WTC11 (cell line): ENCODE data around the gene NUP50. TPM values are rescaled to one million over a fixed set of nuclear protein-coding genes. Genes with fewer than 3 reads are reported as not detected.

Experiments
- ATAC-seq: fragments of 200-7000 bp; cut with Tn5 transposase; 2 replicates; pipeline ENCODE4 v1.10.0; 2021; ENCODE audit warnings: mild to moderate bottlenecking, moderate library complexity
- CTCF ChIA-PET: fragments of 300-600 bp; sonication (Branson Sonifier 250); formaldehyde crosslinking; loops from one replicate; lab custom pipeline; 2021; ENCODE audit warnings: antibody characterized with exemption; lab: Charles Lee
- POLR2A ChIA-PET: fragments of 350-600 bp; sonication (Branson Sonifier 250); formaldehyde crosslinking; loops from one replicate; lab custom pipeline; 2021; ENCODE audit warnings: antibody characterized with exemption; lab: Charles Lee
- DNase-seq: peaks from one replicate; pipeline ENCODE4 v3.0.0; 2021; ENCODE audit warnings: low spot score
- H3K27ac Mint-ChIP-seq: 2 replicates; pipeline ENCODE4 v1.8.0; 2021; ENCODE audit warnings: mixed read lengths
- H3K27me3 Mint-ChIP-seq: 2 replicates; pipeline ENCODE4 v1.8.0; 2021; ENCODE audit warnings: low read depth, mild to moderate bottlenecking, moderate library complexity, mixed read lengths
- H3K36me3 Mint-ChIP-seq: 2 replicates; pipeline ENCODE4 v1.8.0; 2021; ENCODE audit warnings: mixed read lengths
- H3K4me1 Mint-ChIP-seq: 2 replicates; pipeline ENCODE4 v1.8.0; 2022; ENCODE audit warnings: mixed read lengths
- H3K4me3 Mint-ChIP-seq: 2 replicates; pipeline ENCODE4 v1.8.0; 2021; ENCODE audit warnings: mild to moderate bottlenecking, moderate library complexity, mixed read lengths
- H3K9me3 Mint-ChIP-seq: 2 replicates; pipeline ENCODE4 v1.8.0; 2021; ENCODE audit warnings: mixed read lengths
- ATF1 ChIP-seq: sonication (generic); formaldehyde crosslinking; IDR thresholded peaks from 2 replicates; pipeline ENCODE4 v1.8.1; 2023; ENCODE audit warnings: mild to moderate bottlenecking, moderate library complexity, missing genetic modification reagents
- CREM ChIP-seq: sonication (generic); formaldehyde crosslinking; IDR thresholded peaks from 2 replicates; pipeline ENCODE4 v1.8.1; 2022; ENCODE audit warnings: mild to moderate bottlenecking, missing genetic modification reagents, moderate library complexity
- FOXJ3 ChIP-seq: sonication (generic); formaldehyde crosslinking; IDR thresholded peaks from 2 replicates; pipeline ENCODE4 v1.9.0; 2021; ENCODE audit warnings: missing genetic modification reagents, mild to moderate bottlenecking, borderline replicate concordance
- GTF2I ChIP-seq: fragments of 250-450 bp; sonication (Bioruptor Pico); conservative IDR thresholded peaks from 2 replicates; pipeline ENCODE4 v1.4.0; 2021; ENCODE audit warnings: mild to moderate bottlenecking
- NR1H2 ChIP-seq: sonication (generic); formaldehyde crosslinking; IDR thresholded peaks from 2 replicates; pipeline ENCODE4 v1.9.0; 2021; ENCODE audit warnings: mild to moderate bottlenecking, moderate library complexity, missing genetic modification reagents
- OVOL2 ChIP-seq: fragments of 250-450 bp; sonication (Bioruptor Pico); IDR thresholded peaks from 2 replicates; pipeline ENCODE4 v1.9.0; 2021; ENCODE audit warnings: mild to moderate bottlenecking, borderline replicate concordance
- PRRX2 ChIP-seq: fragments of 250-450 bp; sonication (Bioruptor Pico); IDR thresholded peaks from 2 replicates; pipeline ENCODE4 v1.8.0; 2021; ENCODE audit warnings: mild to moderate bottlenecking
- SMAD3 ChIP-seq: sonication (generic); formaldehyde crosslinking; IDR thresholded peaks from 2 replicates; pipeline ENCODE4 v1.8.0; 2022; ENCODE audit warnings: missing genetic modification reagents, mild to moderate bottlenecking, borderline replicate concordance
- SP1 ChIP-seq: sonication (generic); formaldehyde crosslinking; conservative IDR thresholded peaks from 2 replicates; pipeline ENCODE4 v1.8.1; 2022; ENCODE audit warnings: missing genetic modification reagents
- TCF7 ChIP-seq: sonication (generic); formaldehyde crosslinking; IDR thresholded peaks from 2 replicates; pipeline ENCODE4 v1.8.0; 2022; ENCODE audit warnings: mild to moderate bottlenecking, low read depth, missing genetic modification reagents, moderate library complexity
- ZNF232 ChIP-seq: sonication (generic); formaldehyde crosslinking; IDR thresholded peaks from 2 replicates; pipeline ENCODE4 v1.8.0; 2022; ENCODE audit warnings: mild to moderate bottlenecking, missing genetic modification reagents
- ZNF263 ChIP-seq: sonication (generic); formaldehyde crosslinking; IDR thresholded peaks from 2 replicates; pipeline ENCODE4 v1.8.1; 2022; ENCODE audit warnings: low read depth, mild to moderate bottlenecking, moderate library complexity, missing genetic modification reagents
- ZNF317 ChIP-seq: sonication (generic); formaldehyde crosslinking; IDR thresholded peaks from 2 replicates; pipeline ENCODE4 v1.8.1; 2023; ENCODE audit warnings: low read depth, mild to moderate bottlenecking, moderate library complexity, missing genetic modification reagents, borderline replicate concordance
- ZNF423 ChIP-seq: fragments of 250-450 bp; sonication (Bioruptor Pico); IDR thresholded peaks from 2 replicates; pipeline ENCODE4 v2.1.2; 2022; ENCODE audit warnings: mild to moderate bottlenecking, moderate library complexity
- total RNA-seq: library from RNA; stranded (reverse); gene quantifications from 3 replicates; pipeline ENCODE4 v1.2.3, GENCODE V29; 2021
- TF ChIP-seq, protein P1 (sequence below): sonication (generic); formaldehyde crosslinking; IDR thresholded peaks from 2 replicates; pipeline ENCODE4 v1.8.0; 2022; ENCODE audit warnings: mild to moderate bottlenecking, missing genetic modification reagents
- TF ChIP-seq, protein P2 (sequence below): fragments of 250-450 bp; sonication (Bioruptor Pico); IDR thresholded peaks from 2 replicates; pipeline ENCODE4 v1.8.0; 2021; ENCODE audit warnings: mild to moderate bottlenecking
- TF ChIP-seq, protein P3 (sequence below): sonication (generic); formaldehyde crosslinking; IDR thresholded peaks from 2 replicates; pipeline ENCODE4 v1.8.1; 2023; ENCODE audit warnings: mild to moderate bottlenecking, missing genetic modification reagents, moderate library complexity
- TF ChIP-seq, protein P4 (sequence below): sonication (generic); formaldehyde crosslinking; IDR thresholded peaks from 2 replicates; pipeline ENCODE4 v1.8.0; 2022; ENCODE audit warnings: mild to moderate bottlenecking, missing genetic modification reagents
- TF ChIP-seq, protein P5 (sequence below): sonication (generic); formaldehyde crosslinking; IDR thresholded peaks from 2 replicates; pipeline ENCODE4 v1.8.0; 2022; ENCODE audit warnings: missing genetic modification reagents
- TF ChIP-seq, protein P6 (sequence below): sonication (generic); formaldehyde crosslinking; IDR thresholded peaks from 2 replicates; pipeline ENCODE4 v1.8.1; 2022; ENCODE audit warnings: missing genetic modification reagents, borderline replicate concordance
- TF ChIP-seq, protein P7 (sequence below): sonication (generic); formaldehyde crosslinking; IDR thresholded peaks from 2 replicates; pipeline ENCODE4 v1.8.1; 2022; ENCODE audit warnings: low read depth, mild to moderate bottlenecking, moderate library complexity, missing genetic modification reagents, borderline replicate concordance
- TF ChIP-seq, protein P8 (sequence below): sonication (generic); formaldehyde crosslinking; IDR thresholded peaks from 2 replicates; pipeline ENCODE4 v1.8.1; 2022; ENCODE audit warnings: low read depth, missing genetic modification reagents, borderline replicate concordance

The NUP50 gene
- total RNA-seq, 1 experiment from 2014 or later, result 131 TPM

DNA sequence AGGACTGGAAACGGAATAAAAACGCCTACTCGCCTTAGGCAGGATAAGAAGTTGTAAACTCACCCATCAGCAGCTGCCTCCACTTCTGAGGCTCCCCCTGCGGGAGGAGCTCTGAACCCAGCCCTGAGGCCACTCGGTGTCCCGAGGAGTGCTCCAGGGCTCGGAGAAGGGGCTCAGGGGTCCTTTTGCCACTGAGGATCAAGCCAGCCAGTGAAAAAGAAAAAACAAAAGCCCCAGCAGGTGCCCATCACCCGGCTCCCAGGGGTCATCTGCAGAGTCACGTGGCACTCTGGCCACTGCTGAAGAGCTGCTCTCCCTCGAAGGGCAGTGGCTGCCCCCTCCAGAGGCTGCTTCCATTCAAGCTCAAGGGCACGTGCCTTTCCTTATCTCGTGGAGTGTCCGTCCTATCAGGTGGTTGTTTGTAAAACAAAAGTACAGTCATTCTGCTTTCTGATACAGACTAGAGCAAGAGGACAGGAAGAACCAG, 29.0 kb downstream of the NUP50 start:
- H3K4me1 Mint-ChIP-seq, result peaks cover 24% of the 10 kb centered on the region
- ATAC-seq (peak; percentile 82), DNase-seq (peak; percentile 48)
- H3K27ac Mint-ChIP-seq, result no peak overlapping the region
- no peak overlapping the region; the same call in 1 of the 2 replicates for H3K4me3 Mint-ChIP-seq
- POLR2A ChIA-PET, result interaction anchor here (1.0 kb wide), 1 partner anchor 29 kb away, joined by 5 read pairs; the partner anchor contains the start of gene NUP50
- CTCF ChIA-PET, result interaction anchor here (0.6 to 4.0 kb wide), 22 partner anchors 11 to 769 kb away, joined by 3 to 49 read pairs (median 3); partner anchors contain the start of gene NUP50
- no peaks in the 10 kb centered on the region for H3K36me3 Mint-ChIP-seq
- no peaks in the 10 kb centered on the region for H3K27me3 Mint-ChIP-seq
- no peaks in the 10 kb centered on the region for H3K9me3 Mint-ChIP-seq
- TF ChIP-seq ZNF317 (CRISPR knock-in tag) (no peak), FOXJ3 (CRISPR knock-in tag) (no peak), ZNF263 (CRISPR knock-in tag) (0 out of 2 replicates have a peak, but pooled peaks have one; percentile 50), ZNF423 (CRISPR knock-in tag) (peak; percentile 54), OVOL2 (CRISPR knock-in tag) (no peak), ZNF232 (CRISPR knock-in tag) (no peak), SP1 (CRISPR knock-in tag) (0 out of 2 replicates have a peak, but pooled peaks have one; percentile 30)
- TF ChIP-seq, protein P1, sequence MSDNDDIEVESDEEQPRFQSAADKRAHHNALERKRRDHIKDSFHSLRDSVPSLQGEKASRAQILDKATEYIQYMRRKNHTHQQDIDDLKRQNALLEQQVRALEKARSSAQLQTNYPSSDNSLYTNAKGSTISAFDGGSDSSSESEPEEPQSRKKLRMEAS (CRISPR knock-in tag), result peak; percentile 73
- TF ChIP-seq, protein P2, sequence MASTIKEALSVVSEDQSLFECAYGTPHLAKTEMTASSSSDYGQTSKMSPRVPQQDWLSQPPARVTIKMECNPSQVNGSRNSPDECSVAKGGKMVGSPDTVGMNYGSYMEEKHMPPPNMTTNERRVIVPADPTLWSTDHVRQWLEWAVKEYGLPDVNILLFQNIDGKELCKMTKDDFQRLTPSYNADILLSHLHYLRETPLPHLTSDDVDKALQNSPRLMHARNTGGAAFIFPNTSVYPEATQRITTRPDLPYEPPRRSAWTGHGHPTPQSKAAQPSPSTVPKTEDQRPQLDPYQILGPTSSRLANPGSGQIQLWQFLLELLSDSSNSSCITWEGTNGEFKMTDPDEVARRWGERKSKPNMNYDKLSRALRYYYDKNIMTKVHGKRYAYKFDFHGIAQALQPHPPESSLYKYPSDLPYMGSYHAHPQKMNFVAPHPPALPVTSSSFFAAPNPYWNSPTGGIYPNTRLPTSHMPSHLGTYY (CRISPR knock-in tag), result no peak
- TF ChIP-seq, protein P3, sequence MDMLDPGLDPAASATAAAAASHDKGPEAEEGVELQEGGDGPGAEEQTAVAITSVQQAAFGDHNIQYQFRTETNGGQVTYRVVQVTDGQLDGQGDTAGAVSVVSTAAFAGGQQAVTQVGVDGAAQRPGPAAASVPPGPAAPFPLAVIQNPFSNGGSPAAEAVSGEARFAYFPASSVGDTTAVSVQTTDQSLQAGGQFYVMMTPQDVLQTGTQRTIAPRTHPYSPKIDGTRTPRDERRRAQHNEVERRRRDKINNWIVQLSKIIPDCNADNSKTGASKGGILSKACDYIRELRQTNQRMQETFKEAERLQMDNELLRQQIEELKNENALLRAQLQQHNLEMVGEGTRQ (CRISPR knock-in tag), result peak; percentile 85
- TF ChIP-seq, protein P4, sequence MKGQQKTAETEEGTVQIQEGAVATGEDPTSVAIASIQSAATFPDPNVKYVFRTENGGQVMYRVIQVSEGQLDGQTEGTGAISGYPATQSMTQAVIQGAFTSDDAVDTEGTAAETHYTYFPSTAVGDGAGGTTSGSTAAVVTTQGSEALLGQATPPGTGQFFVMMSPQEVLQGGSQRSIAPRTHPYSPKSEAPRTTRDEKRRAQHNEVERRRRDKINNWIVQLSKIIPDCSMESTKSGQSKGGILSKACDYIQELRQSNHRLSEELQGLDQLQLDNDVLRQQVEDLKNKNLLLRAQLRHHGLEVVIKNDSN, result peak; percentile 87

DNA sequence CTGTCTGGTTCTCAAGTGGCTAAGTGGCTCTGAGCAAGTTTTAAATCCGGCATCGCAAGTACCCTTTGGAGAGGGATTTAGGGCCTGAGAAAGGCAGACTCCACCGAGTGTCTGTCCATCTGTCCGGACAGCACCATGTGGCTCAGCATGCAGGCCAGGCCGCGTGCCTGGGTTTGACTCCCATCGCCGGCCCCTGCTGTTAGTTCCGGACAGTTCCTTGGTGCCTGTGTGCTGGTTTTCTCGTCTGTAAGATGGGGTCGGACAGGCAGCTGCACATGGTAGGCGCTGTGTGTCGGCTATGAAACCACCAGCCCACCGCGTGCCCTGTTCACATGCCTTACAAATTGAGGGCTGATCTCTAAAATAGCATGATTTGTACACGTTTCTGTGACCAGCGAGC, 31.0 kb downstream of the NUP50 start:
- Mint-ChIP-seq H3K36me3 (peaks cover 3% of the 10 kb centered on the region; the same call in 1 of the 2 replicates), H3K4me3 (no peak overlapping the region), H3K27ac (no peak overlapping the region), H3K9me3 (no peaks in the 10 kb centered on the region), H3K27me3 (no peaks in the 10 kb centered on the region)
- CTCF ChIA-PET, result interaction anchor here (0.6 to 1.0 kb wide), 2 partner anchors 14 to 15 kb away, joined by 3 to 5 read pairs; no protein-coding TSS in a partner anchor
- no peak for DNase-seq
- no peak for ATAC-seq
- TF ChIP-seq NR1H2 (CRISPR knock-in tag), result no peak
- no peak for TF ChIP-seq SMAD3 (CRISPR knock-in tag)
- TF ChIP-seq GTF2I, result no peak
- no peak for TF ChIP-seq ATF1 (CRISPR knock-in tag)
- TF ChIP-seq, protein P5, sequence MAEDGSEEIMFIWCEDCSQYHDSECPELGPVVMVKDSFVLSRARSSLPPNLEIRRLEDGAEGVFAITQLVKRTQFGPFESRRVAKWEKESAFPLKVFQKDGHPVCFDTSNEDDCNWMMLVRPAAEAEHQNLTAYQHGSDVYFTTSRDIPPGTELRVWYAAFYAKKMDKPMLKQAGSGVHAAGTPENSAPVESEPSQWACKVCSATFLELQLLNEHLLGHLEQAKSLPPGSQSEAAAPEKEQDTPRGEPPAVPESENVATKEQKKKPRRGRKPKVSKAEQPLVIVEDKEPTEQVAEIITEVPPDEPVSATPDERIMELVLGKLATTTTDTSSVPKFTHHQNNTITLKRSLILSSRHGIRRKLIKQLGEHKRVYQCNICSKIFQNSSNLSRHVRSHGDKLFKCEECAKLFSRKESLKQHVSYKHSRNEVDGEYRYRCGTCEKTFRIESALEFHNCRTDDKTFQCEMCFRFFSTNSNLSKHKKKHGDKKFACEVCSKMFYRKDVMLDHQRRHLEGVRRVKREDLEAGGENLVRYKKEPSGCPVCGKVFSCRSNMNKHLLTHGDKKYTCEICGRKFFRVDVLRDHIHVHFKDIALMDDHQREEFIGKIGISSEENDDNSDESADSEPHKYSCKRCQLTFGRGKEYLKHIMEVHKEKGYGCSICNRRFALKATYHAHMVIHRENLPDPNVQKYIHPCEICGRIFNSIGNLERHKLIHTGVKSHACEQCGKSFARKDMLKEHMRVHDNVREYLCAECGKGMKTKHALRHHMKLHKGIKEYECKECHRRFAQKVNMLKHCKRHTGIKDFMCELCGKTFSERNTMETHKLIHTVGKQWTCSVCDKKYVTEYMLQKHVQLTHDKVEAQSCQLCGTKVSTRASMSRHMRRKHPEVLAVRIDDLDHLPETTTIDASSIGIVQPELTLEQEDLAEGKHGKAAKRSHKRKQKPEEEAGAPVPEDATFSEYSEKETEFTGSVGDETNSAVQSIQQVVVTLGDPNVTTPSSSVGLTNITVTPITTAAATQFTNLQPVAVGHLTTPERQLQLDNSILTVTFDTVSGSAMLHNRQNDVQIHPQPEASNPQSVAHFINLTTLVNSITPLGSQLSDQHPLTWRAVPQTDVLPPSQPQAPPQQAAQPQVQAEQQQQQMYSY (CRISPR knock-in tag), result no peak
- no peak for TF ChIP-seq PRRX2
- no peak for TF ChIP-seq ZNF423 (CRISPR knock-in tag)
- TF ChIP-seq CREM (CRISPR knock-in tag), result no peak
- TF ChIP-seq, protein P6, sequence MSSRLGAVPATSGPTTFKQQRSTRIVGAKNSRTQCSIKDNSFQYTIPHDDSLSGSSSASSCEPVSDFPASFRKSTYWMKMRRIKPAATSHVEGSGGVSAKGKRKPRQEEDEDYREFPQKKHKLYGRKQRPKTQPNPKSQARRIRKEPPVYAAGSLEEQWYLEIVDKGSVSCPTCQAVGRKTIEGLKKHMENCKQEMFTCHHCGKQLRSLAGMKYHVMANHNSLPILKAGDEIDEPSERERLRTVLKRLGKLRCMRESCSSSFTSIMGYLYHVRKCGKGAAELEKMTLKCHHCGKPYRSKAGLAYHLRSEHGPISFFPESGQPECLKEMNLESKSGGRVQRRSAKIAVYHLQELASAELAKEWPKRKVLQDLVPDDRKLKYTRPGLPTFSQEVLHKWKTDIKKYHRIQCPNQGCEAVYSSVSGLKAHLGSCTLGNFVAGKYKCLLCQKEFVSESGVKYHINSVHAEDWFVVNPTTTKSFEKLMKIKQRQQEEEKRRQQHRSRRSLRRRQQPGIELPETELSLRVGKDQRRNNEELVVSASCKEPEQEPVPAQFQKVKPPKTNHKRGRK, result no peak
- TF ChIP-seq, protein P7, sequence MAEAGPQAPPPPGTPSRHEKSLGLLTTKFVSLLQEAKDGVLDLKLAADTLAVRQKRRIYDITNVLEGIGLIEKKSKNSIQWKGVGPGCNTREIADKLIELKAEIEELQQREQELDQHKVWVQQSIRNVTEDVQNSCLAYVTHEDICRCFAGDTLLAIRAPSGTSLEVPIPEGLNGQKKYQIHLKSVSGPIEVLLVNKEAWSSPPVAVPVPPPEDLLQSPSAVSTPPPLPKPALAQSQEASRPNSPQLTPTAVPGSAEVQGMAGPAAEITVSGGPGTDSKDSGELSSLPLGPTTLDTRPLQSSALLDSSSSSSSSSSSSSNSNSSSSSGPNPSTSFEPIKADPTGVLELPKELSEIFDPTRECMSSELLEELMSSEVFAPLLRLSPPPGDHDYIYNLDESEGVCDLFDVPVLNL (CRISPR knock-in tag), result no peak
- TF ChIP-seq TCF7 (CRISPR knock-in tag), result no peak
- TF ChIP-seq, protein P3 (CRISPR knock-in tag), result no peak
- TF ChIP-seq, protein P8, sequence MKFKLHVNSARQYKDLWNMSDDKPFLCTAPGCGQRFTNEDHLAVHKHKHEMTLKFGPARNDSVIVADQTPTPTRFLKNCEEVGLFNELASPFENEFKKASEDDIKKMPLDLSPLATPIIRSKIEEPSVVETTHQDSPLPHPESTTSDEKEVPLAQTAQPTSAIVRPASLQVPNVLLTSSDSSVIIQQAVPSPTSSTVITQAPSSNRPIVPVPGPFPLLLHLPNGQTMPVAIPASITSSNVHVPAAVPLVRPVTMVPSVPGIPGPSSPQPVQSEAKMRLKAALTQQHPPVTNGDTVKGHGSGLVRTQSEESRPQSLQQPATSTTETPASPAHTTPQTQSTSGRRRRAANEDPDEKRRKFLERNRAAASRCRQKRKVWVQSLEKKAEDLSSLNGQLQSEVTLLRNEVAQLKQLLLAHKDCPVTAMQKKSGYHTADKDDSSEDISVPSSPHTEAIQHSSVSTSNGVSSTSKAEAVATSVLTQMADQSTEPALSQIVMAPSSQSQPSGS (CRISPR knock-in tag), result no peak
- TF ChIP-seq, all 79 proteins: peak for 0
- POLR2A ChIA-PET, result no interaction called here
- H3K4me1 Mint-ChIP-seq, result peaks cover 35% of the 10 kb centered on the region
